Suppressor macrophage treated with lipopolysaccharide for 4 hours (primary cell): ENCODE data around the gene GSK3A.

Experiments used
- DNase-seq: peaks from one replicate; pipeline ENCODE4 v3.0.0-alpha.2; 2020

The GSK3A gene

DNA sequence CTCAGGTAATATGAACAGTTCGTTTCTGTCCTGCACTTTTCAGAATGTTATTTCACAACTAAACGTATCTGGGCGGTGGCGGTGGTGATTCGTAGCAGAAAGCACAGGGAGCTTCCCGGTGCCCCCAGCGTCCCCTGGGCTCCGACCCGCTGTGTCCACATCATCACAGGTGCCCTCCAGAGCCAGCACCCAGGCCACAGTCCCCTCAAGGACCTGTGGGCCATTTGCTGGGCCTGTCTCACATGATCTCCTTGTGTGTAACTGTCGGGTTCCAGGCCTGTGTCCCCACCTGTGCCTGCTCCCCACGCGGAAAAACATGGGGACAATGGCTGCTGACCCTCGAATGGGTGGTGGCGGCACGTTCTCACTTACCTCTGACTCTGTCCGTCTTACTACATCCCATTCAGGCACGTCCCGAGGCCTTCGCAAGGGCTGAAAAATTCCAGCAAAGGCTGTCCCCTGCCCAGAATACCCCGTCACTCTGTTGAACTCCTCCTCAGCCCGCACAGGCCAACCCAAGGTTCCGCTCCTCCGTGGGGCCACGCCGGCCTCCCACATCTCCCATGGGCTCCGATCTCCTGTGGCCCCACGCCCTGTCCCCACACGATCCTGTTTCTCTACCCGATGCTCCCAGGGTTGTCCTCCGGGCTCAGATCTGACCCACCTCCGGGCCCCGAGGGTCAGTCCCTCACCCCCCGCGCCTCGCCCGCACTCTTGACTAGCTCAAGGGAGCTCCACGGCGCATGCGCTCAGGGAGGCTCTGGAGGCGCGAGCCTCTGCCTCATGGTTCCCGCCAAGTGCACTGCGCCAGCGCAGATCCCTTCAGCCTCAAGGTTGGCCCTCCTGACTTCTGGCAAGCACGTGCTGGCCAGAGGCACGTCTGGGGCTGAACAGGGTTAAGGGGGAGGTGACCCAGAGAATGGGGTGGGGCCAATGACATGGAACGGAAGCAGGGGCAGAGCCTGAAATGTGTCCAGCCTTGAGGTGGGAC lies 46.1 kb downstream of the GSK3A start:
- no peak for DNase-seq

DNA sequence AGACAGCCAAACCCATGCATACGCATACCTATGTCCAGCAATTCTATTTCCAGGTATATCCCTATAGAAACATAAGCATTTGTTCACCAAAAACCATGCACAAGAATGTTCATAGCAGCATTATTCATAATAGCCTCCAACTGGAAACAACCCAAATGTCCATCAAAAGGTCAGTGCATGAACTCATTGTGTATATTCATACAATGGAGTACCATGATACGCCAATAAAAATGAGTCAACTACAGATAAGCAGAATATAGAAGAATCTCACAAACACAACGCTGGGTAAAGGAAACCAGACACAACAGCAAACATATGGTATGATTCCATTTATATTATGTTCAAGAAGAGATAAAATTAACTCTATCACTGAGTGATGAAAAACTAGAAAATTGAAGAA lies 48.7 kb downstream of the GSK3A start:
- no peak for DNase-seq

- no peak for DNase-seq
Observed at GRCh38 chr19:42193294-42193693, 49.1 kb downstream of the GSK3A start.

DNA sequence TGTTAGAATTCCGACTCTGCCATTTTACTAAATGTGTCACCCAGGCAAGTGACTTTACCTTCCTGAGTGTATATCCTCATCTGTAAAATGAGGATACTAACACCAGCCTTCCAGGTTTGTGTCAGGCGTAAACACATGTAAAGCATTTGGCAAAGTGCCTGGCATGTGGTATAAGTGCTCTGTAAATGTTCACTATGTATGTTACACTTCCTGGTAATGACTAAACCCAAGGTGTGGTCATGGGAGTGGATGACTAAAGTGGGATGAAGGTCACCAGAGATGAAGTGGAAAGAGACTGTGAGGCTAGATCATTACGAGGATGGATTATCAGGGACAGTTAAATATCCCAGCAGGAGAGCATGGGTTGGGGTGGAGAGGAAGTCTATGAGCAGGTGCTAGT lies 50.5 kb downstream of the GSK3A start:
- peak; percentile 64 for DNase-seq

- DNase-seq, result no peak
Observed at GRCh38 chr19:42191330-42191729, 51.1 kb downstream of the GSK3A start.

DNA sequence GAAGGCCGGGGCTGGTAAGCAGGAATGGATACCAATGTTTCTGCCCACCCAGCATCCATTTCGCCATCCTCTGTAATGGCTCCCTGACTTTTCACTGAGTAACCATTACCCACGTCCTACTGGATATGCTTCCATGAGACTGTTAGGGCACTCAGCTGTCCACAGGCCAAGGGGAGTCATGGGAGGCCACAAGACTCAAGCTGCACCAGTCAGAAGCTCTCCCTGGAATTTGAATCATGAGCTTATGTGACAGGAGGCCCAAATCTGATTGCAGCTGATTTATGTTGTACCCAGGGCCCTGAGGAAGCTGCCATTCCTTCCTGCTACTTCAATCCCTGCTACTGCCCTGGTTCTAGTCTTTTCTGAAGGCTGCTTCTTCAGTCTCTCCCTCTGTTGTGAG lies 53.3 kb downstream of the GSK3A start:
- no peak for DNase-seq

DNA sequence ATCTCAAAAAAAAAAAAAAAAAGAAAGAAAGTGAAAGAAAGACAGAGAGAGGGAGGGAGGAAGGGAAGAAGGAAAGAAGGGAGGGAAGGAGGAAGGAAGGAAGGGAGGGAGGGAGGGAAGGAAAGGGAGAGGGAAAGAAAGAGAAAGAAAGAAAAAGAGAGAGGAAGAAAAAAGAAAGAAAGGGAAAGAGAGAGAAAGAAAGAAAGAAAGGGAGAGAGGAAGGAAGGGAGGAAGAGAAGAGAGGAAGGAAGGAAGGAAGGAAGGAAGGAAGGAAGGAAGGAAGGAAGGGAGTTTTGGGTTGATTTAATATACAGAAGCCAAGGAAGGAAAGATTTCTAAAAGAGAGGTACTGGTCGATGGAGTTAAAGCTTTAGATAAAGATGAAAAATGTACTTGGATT lies 53.7 kb downstream of the GSK3A start:
- no peak for DNase-seq

- peak; percentile 45 for DNase-seq
Observed at GRCh38 chr19:42185277-42185676, 57.1 kb downstream of the GSK3A start.

DNA sequence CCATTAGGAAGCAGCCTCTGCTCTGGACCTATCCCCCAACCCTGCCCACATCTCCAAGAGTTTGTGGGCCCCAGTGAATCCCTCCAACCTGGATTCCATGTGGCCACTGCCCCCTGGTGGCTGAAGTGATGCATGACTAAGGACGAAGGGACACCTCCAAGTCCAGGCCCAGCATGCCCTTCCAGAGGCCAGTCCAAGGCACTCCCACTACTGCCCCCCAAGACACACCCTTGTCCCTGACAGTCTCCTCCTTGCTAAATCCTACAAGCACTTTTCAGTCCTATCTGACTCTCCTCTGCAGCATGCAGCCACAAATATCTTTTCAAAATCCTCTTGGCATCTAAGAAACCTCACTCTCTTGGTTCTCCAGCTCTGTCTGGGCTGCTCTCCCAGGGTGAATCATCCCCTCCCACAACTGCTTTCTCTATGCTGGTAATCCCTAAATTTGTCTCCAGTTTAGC lies 58.0 kb downstream of the GSK3A start:
- DNase-seq, result peak; percentile 86
